Immature natural killer cell (primary cell): ENCODE data around the gene RELCH. TPM values are rescaled to one million over a fixed set of nuclear protein-coding genes. Genes with fewer than 3 reads are reported as not detected.

Experiments
- DNase-seq, 3 donors: peaks; one replicate each; pipeline ENCODE4 v3.0.0; 2022; ENCODE audit warnings: mixed read lengths in 1 of 3
- H3K27ac Mint-ChIP-seq, 6 donors: one replicate each; pipeline ENCODE4 v1.8.0; 2020; ENCODE audit warnings: mixed read lengths in 6 of 6, mild to moderate bottlenecking in 5 of 6, inconsistent platforms in 4 of 6, moderate library complexity in 3 of 6
- H3K27me3 Mint-ChIP-seq, 3 donors: one replicate each; pipeline ENCODE4 v1.8.0; 2020 to 2021; ENCODE audit warnings: low read depth in 3 of 3, mild to moderate bottlenecking in 3 of 3, mixed read lengths in 3 of 3, moderate library complexity in 3 of 3, inconsistent platforms in 1 of 3
- H3K36me3 Mint-ChIP-seq, 3 donors: one replicate each; pipeline ENCODE4 v1.8.0; 2020; ENCODE audit warnings: mixed read lengths in 3 of 3, inconsistent platforms in 2 of 3, mild to moderate bottlenecking in 2 of 3
- H3K4me1 Mint-ChIP-seq, 2 donors: one replicate each; pipeline ENCODE4 v1.8.0; 2020; ENCODE audit warnings: inconsistent platforms in 2 of 2, mild to moderate bottlenecking in 2 of 2, mixed read lengths in 2 of 2, moderate library complexity in 1 of 2
- H3K4me3 Mint-ChIP-seq, 5 donors: one replicate each; pipeline ENCODE4 v1.8.0; 2020; ENCODE audit warnings: mild to moderate bottlenecking in 5 of 5, mixed read lengths in 5 of 5, inconsistent platforms in 3 of 5, moderate library complexity in 3 of 5
- H3K9me3 Mint-ChIP-seq, 6 donors: one replicate each; pipeline ENCODE4 v1.8.0; 2020; ENCODE audit warnings: mild to moderate bottlenecking in 6 of 6, mixed read lengths in 6 of 6, inconsistent platforms in 4 of 6, moderate library complexity in 3 of 6
- polyA plus RNA-seq, 3 donors: library from polyadenylated mRNA; unstranded; fragments of 300-500 nt; fragmentation: Illumina TruSeq; gene quantifications; one replicate each; pipeline ENCODE4 v1.2.3, GENCODE V29; 2021

Gene RELCH
- polyA plus RNA-seq, 3 donors from 2014 or later, result 4.5 to 7.9 (median 6.2) TPM

- H3K27ac Mint-ChIP-seq, result no peak overlapping the region
- no peaks in the 10 kb centered on the region for H3K9me3 Mint-ChIP-seq
- H3K4me1 Mint-ChIP-seq, result no peaks in the 10 kb centered on the region
- no peak overlapping the region for H3K4me3 Mint-ChIP-seq
- DNase-seq, result no peak
- H3K36me3 Mint-ChIP-seq, result no peaks in the 10 kb centered on the region
- peaks cover 0 to 3% (median 3%) of the 10 kb centered on the region in 3 donors for H3K27me3 Mint-ChIP-seq
These were observed 167.1 kb downstream of the RELCH start for GRCh38 chr18:62354151-62354550.

DNA sequence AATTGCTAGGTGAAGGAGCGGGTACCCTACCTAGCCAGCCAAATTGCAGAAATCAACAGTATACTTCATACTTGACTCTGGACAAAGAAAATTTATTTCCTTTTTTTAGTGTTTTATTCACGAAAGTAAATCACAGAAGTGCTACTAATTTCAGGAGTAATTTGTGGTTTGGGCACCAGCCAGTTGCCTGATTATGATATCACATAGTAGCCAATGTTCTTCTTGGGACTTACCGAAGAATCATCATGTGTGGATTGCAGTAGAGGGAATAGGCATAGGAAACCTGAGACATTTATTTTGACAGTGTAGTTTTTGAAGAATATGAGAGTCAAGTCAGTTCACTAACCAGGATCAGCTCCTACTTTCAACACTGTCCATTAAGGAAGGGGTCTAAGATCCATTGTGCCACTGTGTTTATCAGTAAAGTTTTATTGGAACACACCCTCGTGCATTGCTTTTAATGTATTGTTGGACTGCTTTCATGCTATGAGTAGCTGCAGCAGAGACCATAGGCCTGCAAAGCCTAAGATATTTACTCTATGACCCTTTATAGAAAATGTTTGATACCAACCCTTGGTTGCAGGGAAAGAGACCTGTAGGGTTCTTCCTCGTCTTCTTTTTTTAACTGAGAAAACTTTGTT is 170.1 kb downstream of the RELCH start:
- peaks cover 3% of the 10 kb centered on the region in 3 donors for H3K27me3 Mint-ChIP-seq
- H3K9me3 Mint-ChIP-seq, result no peaks in the 10 kb centered on the region
- no peak overlapping the region for H3K4me3 Mint-ChIP-seq
- no peaks in the 10 kb centered on the region for H3K36me3 Mint-ChIP-seq
- H3K27ac Mint-ChIP-seq, result no peak overlapping the region
- no peaks in the 10 kb centered on the region for H3K4me1 Mint-ChIP-seq
- DNase-seq, result no peak

Other genes starting within 250 kb of the RELCH start
- gene PIGN, start 199 bp upstream of the RELCH start, polyA plus RNA-seq, result 10 to 100 TPM; 12.0 to 16.4 (median 13.8) TPM
- 10 to 100 TPM; 13.5 to 23.3 (median 16.8) TPM for gene TNFRSF11A, start 138.1 kb downstream of the RELCH start, polyA plus RNA-seq